ENCODE measurements around the gene GALNT6.

The GALNT6 gene, protein sequence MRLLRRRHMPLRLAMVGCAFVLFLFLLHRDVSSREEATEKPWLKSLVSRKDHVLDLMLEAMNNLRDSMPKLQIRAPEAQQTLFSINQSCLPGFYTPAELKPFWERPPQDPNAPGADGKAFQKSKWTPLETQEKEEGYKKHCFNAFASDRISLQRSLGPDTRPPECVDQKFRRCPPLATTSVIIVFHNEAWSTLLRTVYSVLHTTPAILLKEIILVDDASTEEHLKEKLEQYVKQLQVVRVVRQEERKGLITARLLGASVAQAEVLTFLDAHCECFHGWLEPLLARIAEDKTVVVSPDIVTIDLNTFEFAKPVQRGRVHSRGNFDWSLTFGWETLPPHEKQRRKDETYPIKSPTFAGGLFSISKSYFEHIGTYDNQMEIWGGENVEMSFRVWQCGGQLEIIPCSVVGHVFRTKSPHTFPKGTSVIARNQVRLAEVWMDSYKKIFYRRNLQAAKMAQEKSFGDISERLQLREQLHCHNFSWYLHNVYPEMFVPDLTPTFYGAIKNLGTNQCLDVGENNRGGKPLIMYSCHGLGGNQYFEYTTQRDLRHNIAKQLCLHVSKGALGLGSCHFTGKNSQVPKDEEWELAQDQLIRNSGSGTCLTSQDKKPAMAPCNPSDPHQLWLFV

DNA sequence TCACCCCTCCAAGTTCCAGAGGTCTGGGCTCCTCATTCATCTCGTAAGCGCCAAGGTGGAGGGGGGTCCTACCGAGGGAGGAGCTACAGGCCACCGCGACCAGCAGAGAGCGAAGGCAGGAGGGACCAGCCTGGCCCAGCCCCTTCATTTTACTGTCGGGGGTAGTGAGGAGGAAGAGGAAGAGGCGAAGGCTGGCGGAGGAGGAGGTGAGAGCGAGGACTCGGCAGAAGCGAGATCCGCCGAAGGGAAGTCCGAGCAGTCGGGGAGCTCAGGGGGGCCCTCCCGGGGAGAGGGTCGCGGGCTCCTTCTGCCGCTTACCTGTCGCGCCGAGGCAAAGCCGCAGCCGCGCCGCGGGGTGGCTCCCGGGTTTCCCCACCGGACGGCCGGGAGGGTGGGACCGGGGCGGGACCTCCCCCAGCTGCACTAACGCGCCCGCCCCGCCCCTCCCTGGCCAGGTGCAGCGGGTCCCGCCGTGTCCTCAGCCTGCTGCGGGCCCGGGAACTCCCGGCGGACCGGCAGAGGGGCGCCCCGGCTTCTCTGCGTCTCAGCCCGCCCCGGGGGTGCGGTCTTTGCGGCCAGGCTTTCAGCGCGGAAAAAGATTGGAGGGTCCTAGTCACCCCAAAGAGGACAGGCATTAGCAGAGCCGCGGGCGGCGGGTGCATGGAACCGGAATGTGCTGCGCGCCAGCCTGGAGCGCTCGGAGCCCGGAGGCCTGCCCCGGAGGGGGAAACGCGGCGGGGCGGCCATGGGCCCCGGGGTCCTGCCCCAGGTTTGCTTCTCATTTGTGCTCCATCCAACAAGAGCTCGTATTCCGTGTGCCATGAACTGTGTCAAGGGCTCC lies at the start of gene GALNT6:
TSS of gene GALNT6 (minus strand) at position 124 of the 841 bp plus-strand sequence. CDS start 11,625 bp downstream, outside the sequence.
- DNase-seq (ENCODE audit: low read depth): peak; percentile 65

DNA sequence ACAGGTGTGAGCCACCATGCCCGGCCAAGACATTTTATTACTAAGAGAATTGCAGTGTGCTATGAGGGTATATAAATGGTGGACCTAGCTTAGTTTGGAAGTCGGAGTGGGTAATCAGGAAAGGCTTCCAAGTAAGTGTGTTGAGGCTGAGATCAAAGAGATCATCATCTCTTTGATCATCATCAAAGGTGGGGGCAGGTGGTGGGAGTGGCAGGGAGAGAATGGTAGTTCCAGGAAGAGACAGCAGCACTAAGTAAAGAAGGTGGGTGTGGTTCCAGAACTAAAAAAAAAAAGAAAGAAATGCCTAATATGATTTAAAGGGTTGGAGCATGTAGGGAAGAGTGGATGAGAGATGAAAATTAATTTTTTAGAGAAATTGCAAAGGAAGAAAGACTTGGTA lies 48.1 kb upstream of the GALNT6 start:
- no peak for DNase-seq (ENCODE audit: low read depth)

DNA sequence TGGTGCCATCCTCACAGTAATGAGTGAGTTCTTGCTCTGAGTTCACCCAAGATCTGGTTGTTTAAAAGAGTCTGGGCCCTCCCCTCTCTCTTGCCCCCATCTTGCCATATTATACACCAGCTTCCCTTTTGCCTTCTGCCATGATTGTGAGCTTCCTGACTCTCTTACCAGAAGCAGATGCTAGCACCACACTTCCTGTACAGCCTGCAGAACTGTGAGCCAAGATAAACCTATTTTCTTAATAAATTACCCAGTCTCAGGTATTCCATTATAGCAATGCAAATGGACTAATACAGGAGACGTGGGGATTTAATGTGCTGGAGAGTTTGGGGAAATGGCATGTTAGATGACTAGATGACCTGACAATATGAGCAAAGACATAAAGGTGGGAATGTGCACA lies 46.2 kb upstream of the GALNT6 start:
- no peak for DNase-seq (ENCODE audit: low read depth)

DNA sequence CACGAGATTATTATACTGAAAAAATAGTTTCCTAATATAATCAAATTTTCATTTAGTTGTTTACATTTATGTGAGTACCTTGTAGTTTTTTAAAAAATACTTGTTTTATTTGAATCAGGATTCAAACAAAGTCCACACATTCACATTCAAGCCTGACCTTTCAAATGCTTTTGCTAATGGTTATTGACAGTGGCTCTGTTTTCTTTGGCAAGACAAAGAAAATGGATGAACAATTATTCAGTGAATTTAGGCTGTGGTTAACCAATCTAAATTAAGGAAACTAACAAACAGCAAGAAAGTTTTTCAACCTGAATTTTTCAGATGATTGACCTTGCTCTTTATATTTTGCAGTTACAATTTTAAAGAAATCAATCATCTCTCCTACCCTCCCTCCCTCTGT lies 43.1 kb upstream of the GALNT6 start:
- DNase-seq (ENCODE audit: low read depth): no peak

DNA sequence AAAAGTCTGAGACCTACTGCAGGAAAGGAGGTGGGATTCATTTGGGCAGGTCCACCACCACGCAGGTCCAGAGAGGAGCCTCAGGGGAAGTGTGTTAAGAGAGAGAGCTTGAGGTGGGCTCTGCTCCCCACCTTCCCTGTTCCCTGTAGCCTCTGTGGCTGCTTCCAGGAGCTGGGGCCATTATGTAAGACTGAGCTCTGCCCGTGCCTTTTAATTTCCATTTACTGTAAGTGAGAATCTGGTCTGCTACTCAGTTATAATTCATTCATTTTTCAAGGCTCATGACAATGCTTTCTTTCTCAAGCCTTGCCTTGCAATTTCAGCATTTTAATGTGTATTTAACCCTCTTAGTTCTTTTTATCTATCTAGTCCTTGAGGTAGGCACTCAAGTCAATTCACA lies 41.7 kb upstream of the GALNT6 start:
- no peak for DNase-seq (ENCODE audit: low read depth)

DNA sequence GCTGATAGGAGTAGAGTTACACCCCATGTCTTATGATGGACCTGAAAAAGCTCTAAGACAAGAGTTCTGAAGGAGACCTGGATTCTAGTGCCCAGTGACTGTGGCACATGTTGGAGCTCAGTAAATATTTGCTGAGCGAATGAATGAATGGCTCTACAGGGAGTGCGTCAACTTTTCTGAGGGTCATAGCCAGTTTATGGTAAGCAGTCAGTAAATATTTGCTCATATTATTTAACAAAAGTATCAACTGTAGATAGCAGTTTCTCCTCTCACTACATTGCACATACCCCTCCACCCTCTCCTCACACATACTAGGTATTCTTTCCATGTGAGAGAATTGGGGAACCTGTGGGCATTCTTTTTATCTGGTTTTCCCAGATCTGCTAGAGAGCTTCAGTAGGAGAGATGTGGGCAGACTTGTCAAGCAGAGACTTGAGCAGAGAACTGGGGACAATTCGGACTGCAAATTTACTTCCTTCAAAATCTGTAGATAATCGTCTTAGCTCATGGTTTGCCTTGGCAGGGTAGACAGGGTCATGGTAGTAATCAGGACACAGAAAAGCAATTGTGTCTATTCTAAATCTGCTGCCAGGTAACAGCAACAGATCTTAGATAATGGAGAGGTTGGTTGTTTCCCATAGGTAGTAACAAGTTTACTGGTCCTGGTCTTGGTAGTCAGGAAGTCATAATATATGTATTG lies 39.1 kb upstream of the GALNT6 start:
- no peak for DNase-seq (ENCODE audit: low read depth)

DNA sequence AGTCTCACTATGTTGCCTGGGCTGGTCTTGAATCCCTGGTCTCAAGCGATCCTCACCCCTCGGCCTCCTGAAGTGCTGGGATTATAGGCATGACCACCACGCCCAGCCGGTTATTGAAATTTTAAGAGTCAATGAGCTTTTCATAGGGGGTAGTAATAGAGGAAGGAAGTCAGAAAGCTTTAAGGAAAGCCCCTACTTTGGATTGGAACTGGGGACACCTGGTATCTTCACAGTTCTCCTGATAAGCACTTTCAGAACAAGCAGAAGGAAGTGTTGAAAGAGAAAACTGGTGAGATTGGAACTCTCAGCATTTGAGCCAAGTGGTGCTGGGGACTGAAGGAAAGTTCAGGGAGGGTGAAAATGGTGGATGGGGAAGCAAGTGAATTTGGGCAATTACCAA lies 38.5 kb upstream of the GALNT6 start:
- no peak for DNase-seq (ENCODE audit: low read depth)

DNA sequence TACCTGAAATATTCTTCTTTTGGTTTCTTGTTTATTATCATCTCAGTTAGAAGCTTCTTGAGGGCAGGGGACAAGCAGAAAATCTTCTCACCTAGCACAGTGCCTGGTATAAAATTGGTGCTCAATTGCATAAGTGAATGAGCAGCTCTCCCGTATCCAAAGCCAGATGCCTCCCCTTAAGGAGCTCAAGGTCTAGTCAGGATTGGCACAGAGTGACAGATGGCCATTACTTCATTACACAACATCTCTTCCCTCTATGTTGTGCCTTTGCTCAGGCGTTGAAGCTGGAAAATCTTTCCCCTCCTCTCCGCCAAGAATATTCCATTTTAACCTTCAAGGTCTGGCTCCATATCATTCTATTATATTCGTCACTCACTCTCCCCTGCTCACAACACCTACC lies 37.0 kb upstream of the GALNT6 start:
- no peak for DNase-seq (ENCODE audit: low read depth)

DNA sequence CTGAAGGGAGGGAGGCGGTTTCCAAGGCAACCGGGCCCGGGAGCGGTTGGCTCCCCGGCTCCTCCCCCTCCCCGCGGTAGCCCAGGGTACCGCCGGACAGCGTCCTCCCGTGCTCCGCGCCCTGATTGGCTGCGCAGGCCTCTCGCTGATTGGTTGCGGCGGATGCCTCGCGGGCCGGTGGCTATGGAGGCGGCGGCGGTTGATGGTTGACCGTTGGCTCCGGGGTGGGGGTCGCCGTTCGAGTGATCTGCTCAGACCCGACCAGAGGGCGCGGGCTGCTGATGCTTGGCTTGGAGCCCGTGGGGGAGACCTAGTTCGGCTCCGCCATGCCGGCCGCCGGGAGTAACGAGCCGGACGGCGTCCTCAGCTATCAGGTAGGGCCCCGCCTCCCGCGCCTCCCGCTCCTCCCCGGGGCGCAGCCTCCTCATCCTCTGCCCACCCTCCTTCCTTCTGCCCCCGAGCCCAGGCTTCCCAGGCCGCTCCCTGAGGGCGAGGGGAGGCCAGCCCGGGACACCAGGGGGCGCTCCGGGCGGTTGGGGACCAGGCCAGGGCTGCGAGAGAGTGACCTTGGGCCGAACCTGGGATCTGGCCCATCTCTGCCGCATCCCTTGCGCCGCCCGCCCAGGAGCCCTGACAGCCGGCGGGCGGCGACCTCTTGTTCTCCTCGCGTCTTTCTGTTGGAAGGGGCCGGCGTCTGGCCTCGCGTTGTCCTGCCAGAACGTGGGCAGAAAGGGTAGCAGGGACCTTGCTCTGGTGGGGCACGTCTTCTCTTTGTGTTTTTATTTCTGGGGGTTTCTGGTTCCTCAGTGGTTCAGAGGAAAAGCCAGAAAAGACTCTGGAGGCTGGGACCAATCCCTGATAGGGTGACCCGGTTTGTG lies 33.7 kb upstream of the GALNT6 start, which contains the start of gene SLC4A8:
TSS of gene SLC4A8 (plus strand) at position 170 of the 878 bp plus-strand sequence. CDS start at position 327, 157 bp downstream.
- peak; percentile 52 for DNase-seq (ENCODE audit: low read depth)

DNA sequence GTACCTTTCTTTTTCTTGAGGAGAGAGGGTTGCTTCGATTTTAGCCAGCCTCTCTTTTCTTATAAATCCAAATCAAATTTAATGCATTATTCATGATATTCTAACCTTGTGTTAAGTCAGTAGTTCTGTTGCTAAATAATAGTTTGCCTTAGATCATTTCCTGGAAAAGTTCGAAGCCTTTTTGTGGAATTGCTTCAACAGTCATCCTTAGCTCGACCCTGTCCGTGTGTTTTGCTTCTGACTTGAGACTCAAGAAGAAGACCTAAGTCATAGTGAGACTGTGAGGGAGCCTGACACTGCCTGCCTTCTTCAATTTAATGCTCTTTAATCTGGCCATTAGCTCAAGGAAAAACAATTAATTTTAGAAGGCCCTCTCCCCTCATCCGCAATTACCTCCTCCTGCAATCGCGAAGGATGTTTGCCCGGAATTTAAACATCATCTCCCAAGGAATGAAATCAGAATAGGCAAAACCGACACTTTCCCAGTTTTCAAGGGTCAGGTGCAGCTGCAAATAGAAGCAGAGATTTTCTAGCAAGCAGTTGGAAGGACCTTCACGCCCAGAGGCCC lies 33.0 kb upstream of the GALNT6 start:
- DNase-seq (ENCODE audit: low read depth): no peak

DNA sequence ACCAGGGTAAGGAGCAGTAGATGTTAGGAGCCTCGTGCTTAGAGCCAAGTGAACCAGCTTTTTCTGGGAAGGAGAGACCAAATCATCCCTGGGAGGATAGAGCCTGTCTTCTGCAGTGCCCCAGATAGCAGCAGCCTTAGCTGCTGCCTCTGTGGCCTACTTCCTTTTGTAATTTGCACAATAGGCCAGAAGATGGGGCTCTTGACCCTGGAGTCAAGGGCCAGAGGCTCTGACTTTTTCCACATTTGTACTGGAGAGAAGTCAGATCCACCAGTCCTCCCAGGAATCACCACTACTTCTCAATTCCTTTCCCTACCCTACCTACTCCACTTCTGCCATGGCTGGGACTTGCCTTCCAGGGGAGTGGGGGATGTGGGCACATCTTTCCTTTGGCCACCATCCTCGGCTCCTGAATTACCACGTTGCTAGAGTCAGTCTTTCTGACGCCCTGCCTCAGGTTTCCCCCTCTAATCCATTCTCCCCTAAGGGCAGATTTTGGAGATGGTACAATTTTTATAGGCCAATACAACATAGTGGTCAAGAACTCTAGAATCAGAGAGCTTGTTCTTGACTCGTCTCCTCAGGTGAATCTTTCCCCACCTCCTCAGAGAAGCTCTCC lies 30.2 kb upstream of the GALNT6 start:
- DNase-seq (ENCODE audit: low read depth): no peak

DNA sequence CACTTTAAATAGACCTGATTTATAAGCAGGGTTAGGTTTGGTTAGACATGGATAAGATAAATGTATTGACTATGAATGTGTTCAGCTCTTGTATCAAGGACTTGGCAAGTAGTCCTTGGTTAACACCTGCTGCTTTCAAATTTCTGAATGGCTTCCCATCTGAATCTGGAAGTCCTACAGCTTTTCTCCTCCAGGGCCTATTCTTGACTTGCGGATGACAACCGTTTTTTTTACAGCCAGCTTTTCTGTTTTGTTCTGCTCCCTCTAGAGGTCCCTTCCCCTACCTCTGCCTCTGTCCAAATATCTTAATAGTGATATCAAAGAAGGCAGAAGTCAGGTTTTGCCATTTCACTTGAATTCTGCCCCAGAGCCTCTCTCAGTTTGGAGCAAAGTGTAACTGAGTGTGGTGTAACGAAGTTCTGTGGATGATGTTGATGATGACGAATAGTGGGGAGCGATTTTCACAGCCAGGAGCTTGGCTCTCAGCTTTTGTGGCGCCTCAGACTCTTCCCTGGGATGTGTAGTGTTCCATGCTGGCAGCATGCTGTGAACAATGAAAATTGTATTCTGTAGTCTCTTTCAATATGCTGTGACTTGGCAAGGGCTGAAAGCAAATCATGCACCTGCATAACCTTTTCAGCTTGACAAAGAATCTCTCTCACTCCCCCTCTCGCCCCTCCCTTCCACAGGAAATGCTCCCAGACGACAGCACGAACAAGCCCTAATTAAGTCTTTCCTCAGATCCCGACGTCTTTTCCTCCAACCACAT lies 28.4 kb upstream of the GALNT6 start:
- DNase-seq (ENCODE audit: low read depth): no peak

DNA sequence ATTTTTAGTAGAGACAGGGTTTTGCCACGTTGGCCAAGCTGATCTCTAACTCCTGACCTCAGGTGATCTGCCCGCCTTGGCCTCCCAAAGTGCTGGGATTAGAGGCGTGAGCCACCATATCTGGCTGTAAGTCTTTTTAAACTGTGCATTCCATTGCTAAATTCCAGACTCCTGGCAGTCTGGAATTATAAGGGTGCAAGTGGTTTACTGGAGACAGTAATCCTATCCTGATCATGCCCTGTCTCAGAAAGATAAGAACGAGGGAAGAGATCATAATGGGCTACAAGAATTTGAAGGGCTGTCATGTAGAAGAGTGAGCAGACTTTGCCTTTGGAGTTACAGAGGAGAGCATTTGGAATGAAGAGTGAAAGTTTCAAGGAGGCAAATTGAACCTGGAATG lies 26.6 kb upstream of the GALNT6 start:
- DNase-seq (ENCODE audit: low read depth): no peak

DNA sequence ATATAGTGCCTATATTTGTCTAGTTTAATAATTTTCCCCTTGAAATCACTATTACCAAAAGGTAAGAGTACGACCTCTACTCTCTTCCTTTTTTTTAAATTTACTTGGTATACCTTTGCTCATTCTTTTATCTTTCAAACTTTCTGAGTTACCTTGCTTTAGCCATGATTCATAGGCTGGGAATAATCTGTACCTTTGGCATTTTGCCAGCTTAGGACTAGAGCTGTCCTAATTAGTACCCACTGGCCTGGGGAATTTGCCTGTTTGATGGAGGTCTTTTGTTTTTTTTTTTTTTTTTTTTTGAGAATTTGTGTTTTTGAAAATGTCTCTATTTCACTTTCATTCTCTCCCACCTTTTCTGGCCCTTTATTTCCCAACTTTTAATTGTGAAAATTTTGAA lies 24.7 kb upstream of the GALNT6 start:
- DNase-seq (ENCODE audit: low read depth): no peak

DNA sequence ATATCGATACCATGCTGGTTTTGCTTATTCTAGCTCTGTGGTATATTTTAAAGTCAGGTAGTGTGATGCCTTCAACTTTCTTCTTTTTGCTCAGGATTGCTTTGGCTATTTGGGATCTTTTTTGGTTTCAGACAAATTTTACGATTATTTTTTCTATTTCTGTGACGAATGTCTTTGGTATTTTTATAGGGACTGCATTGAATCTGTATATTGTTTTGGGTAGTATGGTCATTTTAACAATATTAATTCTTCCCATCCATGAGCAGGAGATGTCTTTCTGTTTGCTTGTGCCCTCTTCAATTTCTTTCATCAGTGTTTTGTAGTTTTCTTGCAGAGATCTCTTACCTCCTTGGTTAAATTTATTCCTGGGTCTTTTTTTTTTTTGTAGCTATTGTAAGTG lies 22.6 kb upstream of the GALNT6 start:
- no peak for DNase-seq (ENCODE audit: low read depth)

DNA sequence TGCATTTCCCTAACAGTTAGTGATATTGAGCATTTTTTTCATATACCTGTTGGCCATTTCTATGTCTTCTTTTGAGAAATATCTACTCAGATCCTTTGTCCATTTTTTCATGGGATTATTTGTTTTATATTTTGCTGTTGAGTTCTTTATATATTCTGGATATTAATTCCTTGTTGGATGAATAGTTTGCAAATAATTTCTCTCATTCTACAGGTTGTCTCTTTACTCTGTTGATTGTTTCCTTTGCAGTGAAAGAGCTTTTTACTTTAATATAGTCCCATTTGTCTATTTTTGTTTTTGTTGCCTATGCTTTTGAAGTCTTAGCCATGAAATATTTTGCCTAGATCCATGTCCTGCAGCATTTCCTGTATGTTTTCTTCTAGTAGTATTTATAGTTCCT lies 21.9 kb upstream of the GALNT6 start:
- DNase-seq (ENCODE audit: low read depth): no peak

DNA sequence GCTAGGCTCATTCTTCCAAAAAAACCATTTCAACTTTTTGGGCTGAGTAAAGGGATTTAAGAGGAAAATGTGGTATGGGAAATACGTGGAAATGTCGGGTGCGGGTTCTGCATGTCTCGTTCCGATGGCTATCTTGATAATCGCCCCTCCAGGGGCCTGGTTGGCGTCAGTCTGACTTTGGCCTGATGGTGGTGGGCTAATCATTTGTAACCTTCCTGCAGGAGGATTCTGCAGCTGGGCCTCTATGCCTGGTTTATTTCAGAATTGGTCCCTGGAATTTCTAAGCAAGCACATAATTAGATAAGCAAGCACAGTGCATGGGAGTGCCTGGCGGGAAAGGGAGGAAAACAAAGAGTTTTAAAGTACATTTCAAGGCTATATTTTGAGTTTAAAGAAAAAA lies 18.6 kb upstream of the GALNT6 start:
- no peak for DNase-seq (ENCODE audit: low read depth)

DNA sequence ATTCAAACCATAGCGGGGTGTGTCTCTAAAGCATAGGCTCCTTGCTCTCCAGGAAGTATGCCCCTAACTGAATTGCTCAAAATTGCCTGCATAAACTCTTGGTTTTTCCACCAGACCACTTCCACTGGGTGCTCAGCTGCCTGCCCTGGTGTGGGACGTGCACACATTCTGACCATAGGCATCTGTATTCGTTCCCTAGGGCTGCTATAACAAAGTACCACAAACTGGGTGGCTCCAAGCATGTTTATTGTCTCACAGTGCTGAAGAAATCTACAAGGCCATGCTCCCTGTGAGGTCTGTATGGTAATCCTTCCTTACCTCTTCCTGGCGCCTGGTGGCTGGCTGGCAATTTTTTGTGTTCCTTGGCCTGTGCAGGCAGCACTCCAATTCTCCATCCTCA lies 16.4 kb upstream of the GALNT6 start:
- no peak for DNase-seq (ENCODE audit: low read depth)

DNA sequence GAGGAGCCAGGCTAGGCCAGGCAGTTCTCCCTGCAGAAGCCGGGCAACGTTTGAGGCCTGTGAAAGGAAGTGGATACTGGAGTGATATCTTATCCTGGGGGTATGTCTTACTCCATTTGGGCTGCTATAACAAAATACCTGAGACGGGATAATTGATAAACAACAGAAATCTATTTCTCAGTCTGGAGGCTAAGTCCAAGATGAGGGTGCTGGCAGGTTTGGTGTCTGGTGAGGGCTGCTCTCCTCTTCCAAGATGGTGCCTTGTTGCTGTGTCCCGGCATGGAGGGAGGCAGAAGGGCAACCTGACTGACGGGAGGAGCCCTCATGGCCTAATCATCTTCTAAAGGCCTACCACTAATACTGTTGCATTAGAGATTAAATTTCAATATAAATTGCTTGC lies 15.7 kb upstream of the GALNT6 start:
- DNase-seq (ENCODE audit: low read depth): no peak

DNA sequence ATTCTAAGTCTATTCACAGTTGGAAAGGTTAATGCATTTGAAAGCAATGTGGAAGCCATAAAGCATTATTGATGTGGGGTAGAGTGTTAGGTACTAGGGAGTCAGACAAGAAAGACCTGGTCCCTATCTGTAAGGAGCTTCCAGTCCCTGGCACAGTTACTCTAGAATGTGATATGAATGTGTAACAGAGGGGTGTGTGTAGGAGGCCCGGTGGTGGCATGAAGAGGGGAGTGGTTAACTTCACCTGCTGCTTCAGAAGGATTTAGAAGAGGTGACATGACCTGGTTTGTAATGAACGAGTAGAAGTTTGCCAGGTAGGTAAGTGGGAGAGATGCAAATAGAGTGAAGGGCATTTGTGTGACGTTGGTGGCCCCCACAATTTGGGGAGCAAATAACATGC lies 15.1 kb upstream of the GALNT6 start:
- DNase-seq (ENCODE audit: low read depth): no peak
